H1 (cell line): Measurements from ENCODE around the gene TSPAN15. TPM values are rescaled to one million over a fixed set of nuclear protein-coding genes. Genes with fewer than 3 reads are reported as not detected.

ENCODE experiments used
- ATF3 ChIP-seq: IDR thresholded peaks from 2 replicates; pipeline ENCODE4 v1.6.1; 2011; ENCODE audit warnings: low read depth, mild to moderate bottlenecking, low read length; ENCODE audit not compliant: insufficient read depth
- BCL11A ChIP-seq, 2 experiments: IDR thresholded peaks; one replicate each; pipeline ENCODE4 v1.6.1; 2011; ENCODE audit warnings: low read depth in 2 of 2, low read length in 2 of 2, mild to moderate bottlenecking in 2 of 2
- CEBPB ChIP-seq: IDR thresholded peaks from 2 replicates; pipeline ENCODE4 v1.6.1; 2012; ENCODE audit warnings: low read depth, low read length
- CHD1 ChIP-seq: IDR thresholded peaks from 2 replicates; pipeline ENCODE4 v1.6.1; 2012; ENCODE audit warnings: low read depth, low read length, improper control_type of control experiment
- CHD2 ChIP-seq: IDR thresholded peaks from 2 replicates; pipeline ENCODE4 v1.6.1; 2012; ENCODE audit warnings: low read length, improper control_type of control experiment
- CTBP2 ChIP-seq: IDR thresholded peaks from 2 replicates; pipeline ENCODE4 v1.7.0; 2011; ENCODE audit warnings: borderline replicate concordance, mild to moderate bottlenecking, moderate library complexity, mixed read lengths, low read length; ENCODE audit not compliant: insufficient read depth, insufficient read length
- JUND ChIP-seq: IDR thresholded peaks from 2 replicates; pipeline ENCODE4 v1.6.1; 2011; ENCODE audit warnings: mild to moderate bottlenecking, improper control_type of control experiment, low read length
- RAD21 ChIP-seq, 2 experiments: IDR thresholded peaks in 1 of 2; conservative IDR thresholded peaks in 1 of 2; 2 replicates each; pipeline ENCODE4 v1.6.1; 2011; ENCODE audit warnings: low read depth in 2 of 2, low read length in 2 of 2, improper control_type of control experiment in 1 of 2, inconsistent platforms in 1 of 2, mild to moderate bottlenecking in 1 of 2, moderate library complexity in 1 of 2
- RNF2 ChIP-seq: fragments of 200-900, 300-1000 bp; sonication (generic); IDR thresholded peaks from 2 replicates; pipeline ENCODE4 v1.7.1; 2016; ENCODE audit warnings: borderline replicate concordance, low read depth, mild to moderate bottlenecking, antibody characterized with exemption, low read length; ENCODE audit not compliant: poor library complexity, severe bottlenecking; ENCODE audit errors: missing control alignments
- SIRT6 ChIP-seq: IDR thresholded peaks from one replicate; pipeline ENCODE4 v1.7.1; 2012; ENCODE audit warnings: low read length, inconsistent platforms
- USF2 ChIP-seq: IDR thresholded peaks from 2 replicates; pipeline ENCODE4 v1.6.1; 2011; ENCODE audit warnings: low read length, improper control_type of control experiment
- polyA plus RNA-seq, 7 experiments: library from polyadenylated mRNA; depleted of rRNA in 3 of 7; stranded (reverse) in 5 of 7; unstranded in 2 of 7; fragments of >200 nt in 5 of 7; fragments of 200-250 nt in 2 of 7; gene quantifications; 1 replicate in 5 of 7; 2 replicates in 1 of 7; 4 replicates in 1 of 7; pipeline versions ENCODE4 v1.2.1 to v1.2.3, GENCODE V29; 2011 to 2013; ENCODE audit warnings: missing spikeins in 2 of 7, mixed read lengths in 2 of 7
- total RNA-seq: library from RNA; stranded (reverse); fragmentation: NEBNext Ultra II Directional; extraction: Animal tissue kit (Norgen Biotek cat#: 25700); gene quantifications from 2 replicates; pipeline ENCODE4 v1.2.1, GENCODE V29; 2021

The TSPAN15 gene
- total and polyA plus RNA-seq, 2 of the 8 experiments (the other 6 are each of a cell fraction or from before 2014, with no cell fraction given), result 9.7 to 20.0 TPM

- TF ChIP-seq USF2 (no peak), ATF3 (no peak), CHD2 (no peak), RNF2 (no peak), BCL11A (IDR thresholded peaks at IDR 0.05; ENCODE audit: low read depth in 2 of 2, low read length in 2 of 2) (no peak), JUND (no peak), CTBP2 (no peak), SIRT6 (no peak), CEBPB (no peak), CHD1 (no peak), RAD21 (IDR thresholded peaks at IDR 0.05 in 1 of 2, conservative IDR thresholded peaks at IDR 0.05 in 1 of 2; ENCODE audit: low read depth in 2 of 2, low read length in 2 of 2) (peak; percentile 50 to 64)
Measured at GRCh38 chr10:69407621-69408301, 43.5 kb upstream of the TSPAN15 start (continued).
